Measurements from ENCODE around the gene CARMIL3. TPM values are rescaled to one million over a fixed set of nuclear protein-coding genes. Genes with fewer than 3 reads are reported as not detected.
A peak's percentile ranks its signal among the peaks of the same experiment; 100 is the strongest.
"Not testable (repeated sequence)": the region's sequence is repeated elsewhere in the genome, so short reads cannot be mapped to it uniquely, and the experiment has no call there.

Gene CARMIL3, protein sequence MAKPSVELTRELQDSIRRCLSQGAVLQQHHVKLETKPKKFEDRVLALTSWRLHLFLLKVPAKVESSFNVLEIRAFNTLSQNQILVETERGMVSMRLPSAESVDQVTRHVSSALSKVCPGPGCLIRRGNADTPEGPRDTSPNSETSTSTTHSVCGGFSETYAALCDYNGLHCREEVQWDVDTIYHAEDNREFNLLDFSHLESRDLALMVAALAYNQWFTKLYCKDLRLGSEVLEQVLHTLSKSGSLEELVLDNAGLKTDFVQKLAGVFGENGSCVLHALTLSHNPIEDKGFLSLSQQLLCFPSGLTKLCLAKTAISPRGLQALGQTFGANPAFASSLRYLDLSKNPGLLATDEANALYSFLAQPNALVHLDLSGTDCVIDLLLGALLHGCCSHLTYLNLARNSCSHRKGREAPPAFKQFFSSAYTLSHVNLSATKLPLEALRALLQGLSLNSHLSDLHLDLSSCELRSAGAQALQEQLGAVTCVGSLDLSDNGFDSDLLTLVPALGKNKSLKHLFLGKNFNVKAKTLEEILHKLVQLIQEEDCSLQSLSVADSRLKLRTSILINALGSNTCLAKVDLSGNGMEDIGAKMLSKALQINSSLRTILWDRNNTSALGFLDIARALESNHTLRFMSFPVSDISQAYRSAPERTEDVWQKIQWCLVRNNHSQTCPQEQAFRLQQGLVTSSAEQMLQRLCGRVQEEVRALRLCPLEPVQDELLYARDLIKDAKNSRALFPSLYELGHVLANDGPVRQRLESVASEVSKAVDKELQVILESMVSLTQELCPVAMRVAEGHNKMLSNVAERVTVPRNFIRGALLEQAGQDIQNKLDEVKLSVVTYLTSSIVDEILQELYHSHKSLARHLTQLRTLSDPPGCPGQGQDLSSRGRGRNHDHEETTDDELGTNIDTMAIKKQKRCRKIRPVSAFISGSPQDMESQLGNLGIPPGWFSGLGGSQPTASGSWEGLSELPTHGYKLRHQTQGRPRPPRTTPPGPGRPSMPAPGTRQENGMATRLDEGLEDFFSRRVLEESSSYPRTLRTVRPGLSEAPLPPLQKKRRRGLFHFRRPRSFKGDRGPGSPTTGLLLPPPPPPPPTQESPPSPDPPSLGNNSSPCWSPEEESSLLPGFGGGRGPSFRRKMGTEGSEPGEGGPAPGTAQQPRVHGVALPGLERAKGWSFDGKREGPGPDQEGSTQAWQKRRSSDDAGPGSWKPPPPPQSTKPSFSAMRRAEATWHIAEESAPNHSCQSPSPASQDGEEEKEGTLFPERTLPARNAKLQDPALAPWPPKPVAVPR (N-terminal part only)
- total RNA-seq, result 0.11 TPM
- long read RNA-seq, result 0 reads

GRCh38 chr14:24051789-24052655 lies at the start of gene CARMIL3:
TSS of gene CARMIL3 (plus strand) at chr14:24052009. CDS start at chr14:24052154, 145 bp downstream.
- DNase-seq, result peak; percentile 52
- Histone ChIP-seq H3K36me3 (no peaks in the 10 kb centered on the region), H3K4me1 (peaks cover 18% of the 10 kb centered on the region), H3K4me3 (peak within 1 kb of the TSS; percentile 73), H3K27me3 (ENCODE audit: low read depth) (peaks cover 21% of the 10 kb centered on the region), H3K27ac (replicated peaks) (peak within 1 kb of the TSS; percentile 56), H3K9me3 (replicated peaks) (no peaks in the 10 kb centered on the region)
- TF ChIP-seq, protein P1, sequence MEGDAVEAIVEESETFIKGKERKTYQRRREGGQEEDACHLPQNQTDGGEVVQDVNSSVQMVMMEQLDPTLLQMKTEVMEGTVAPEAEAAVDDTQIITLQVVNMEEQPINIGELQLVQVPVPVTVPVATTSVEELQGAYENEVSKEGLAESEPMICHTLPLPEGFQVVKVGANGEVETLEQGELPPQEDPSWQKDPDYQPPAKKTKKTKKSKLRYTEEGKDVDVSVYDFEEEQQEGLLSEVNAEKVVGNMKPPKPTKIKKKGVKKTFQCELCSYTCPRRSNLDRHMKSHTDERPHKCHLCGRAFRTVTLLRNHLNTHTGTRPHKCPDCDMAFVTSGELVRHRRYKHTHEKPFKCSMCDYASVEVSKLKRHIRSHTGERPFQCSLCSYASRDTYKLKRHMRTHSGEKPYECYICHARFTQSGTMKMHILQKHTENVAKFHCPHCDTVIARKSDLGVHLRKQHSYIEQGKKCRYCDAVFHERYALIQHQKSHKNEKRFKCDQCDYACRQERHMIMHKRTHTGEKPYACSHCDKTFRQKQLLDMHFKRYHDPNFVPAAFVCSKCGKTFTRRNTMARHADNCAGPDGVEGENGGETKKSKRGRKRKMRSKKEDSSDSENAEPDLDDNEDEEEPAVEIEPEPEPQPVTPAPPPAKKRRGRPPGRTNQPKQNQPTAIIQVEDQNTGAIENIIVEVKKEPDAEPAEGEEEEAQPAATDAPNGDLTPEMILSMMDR (IDR thresholded peaks at IDR 0.05; ENCODE audit: borderline replicate concordance), result no peak
- intact Hi-C loops (cut with micrococcal nuclease), result no loop called here

DNA sequence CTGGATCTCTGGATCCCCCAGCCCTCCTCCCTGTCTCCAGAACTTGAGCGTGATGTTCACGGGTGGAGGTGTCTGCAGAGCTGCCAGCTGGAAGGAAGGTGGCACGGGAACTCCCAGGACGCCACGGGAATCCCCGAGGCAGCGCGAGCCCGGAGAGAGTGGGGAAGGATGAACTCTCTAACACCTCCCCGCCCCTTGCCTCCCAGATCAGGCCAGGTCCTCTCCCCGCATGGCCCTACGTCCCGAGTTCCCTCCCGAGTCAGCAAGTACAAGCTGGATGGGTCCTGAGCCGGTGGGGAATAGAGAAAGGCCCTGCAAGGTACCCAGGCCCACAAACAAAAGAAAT lies 45.4 kb upstream of the CARMIL3 start:
- H3K9me3 ChIP-seq (replicated peaks); DNase-seq; H3K27me3 ChIP-seq (ENCODE audit: low read depth); intact Hi-C loops (cut with micrococcal nuclease); H3K4me1 ChIP-seq; H3K36me3 ChIP-seq: not testable (repeated sequence)
- Histone ChIP-seq H3K27ac (replicated peaks) (peak overlapping the region; percentile 61), H3K4me3 (peak overlapping the region; percentile 68)

DNA sequence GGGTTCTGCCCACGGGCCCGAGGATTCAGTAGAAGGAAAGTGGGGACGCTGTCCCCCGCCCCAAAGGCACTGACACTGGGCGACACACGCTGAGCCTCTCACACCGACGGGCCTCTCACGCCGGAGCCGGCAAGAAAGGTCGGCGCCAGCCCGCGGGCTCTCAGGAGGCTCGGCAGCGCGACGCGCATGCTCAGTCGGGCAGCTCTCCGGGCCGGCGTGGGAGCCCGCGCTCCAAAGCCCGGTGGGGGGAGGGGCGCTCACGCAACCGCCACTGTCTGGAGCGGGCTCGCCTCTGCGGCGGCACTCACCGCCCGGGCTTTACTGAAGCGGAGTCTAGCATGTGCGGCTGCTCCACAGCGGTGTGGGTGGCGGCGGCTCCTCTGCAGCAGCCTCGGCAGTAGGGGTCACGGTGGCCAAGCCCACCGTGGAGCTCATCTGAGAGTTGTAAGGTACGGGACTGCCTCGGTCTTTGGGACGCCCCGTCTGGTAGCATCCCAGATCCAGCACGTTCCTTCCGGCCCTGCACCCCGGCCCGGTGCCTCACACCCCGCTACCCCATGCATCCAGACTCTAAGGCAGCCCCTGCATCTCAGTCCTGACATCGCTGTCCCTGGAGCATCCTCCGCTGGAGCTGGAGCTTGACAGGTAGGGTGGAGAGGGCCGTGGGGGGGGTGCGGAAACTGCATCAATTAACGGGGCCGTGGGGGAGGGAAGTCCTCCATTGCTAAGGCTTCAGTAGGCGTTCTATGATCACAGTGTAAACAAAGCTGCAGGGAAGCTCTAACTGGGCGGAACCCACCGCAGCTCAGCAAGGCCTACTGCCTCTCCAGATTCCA lies 44.8 kb upstream of the CARMIL3 start:
- peak overlapping the region; percentile 61 for H3K27ac ChIP-seq (replicated peaks)
- intact Hi-C loops (cut with micrococcal nuclease), result not testable (repeated sequence)

GRCh38 chr14:24011051-24011450 lies 40.8 kb upstream of the CARMIL3 start:
- H3K4me3 ChIP-seq, result no peak overlapping the region
- no peaks in the 10 kb centered on the region for H3K9me3 ChIP-seq (replicated peaks)
- TF ChIP-seq, protein P1 (IDR thresholded peaks at IDR 0.05; ENCODE audit: borderline replicate concordance), result no peak
- H3K36me3 ChIP-seq, result no peaks in the 10 kb centered on the region
- intact Hi-C loops (cut with micrococcal nuclease), result no loop called here
- no peak for DNase-seq
- H3K27ac ChIP-seq (replicated peaks), result no peak overlapping the region
- H3K4me1 ChIP-seq, result peaks cover 7% of the 10 kb centered on the region
- H3K27me3 ChIP-seq (ENCODE audit: low read depth), result no peaks in the 10 kb centered on the region

More for the DNA sequence above, 44.8 kb upstream of the CARMIL3 start:
- DNase-seq, result peak; percentile 66
- H3K27me3 ChIP-seq (ENCODE audit: low read depth); H3K4me1 ChIP-seq; H3K9me3 ChIP-seq (replicated peaks); H3K36me3 ChIP-seq: not testable (repeated sequence)
- H3K4me3 ChIP-seq, result peak overlapping the region; percentile 68

DNA sequence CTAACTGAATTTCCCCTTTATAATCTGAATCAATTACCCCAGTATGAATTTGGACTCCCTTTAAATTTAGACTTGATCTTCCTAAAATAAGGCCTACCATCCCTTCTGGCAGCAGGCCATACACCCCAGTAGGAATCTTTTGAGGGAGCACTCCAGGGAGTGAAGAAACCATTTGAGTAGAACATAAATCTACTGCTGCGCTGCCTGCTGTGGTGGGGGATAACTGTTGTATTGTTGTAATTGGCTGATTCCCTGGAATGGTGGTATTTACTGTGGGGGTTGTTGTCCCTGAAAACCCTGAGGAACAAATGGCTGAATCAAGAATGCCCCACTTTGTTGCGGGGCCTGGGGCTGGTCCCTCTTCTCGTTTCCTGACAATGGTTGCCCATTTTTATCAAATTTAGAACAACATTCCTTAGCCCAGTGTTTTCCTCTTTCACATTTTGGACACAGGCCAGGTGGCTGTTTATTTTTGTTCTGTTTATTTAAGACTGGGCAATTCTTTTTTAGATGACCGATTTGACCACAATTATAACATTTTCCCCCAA lies 39.0 kb upstream of the CARMIL3 start:
- H3K27ac ChIP-seq (replicated peaks); H3K4me3 ChIP-seq; DNase-seq; H3K4me1 ChIP-seq; H3K36me3 ChIP-seq; H3K9me3 ChIP-seq (replicated peaks); H3K27me3 ChIP-seq (ENCODE audit: low read depth); intact Hi-C loops (cut with micrococcal nuclease): not testable (repeated sequence)

Measured in left ventricle myocardium inferior (tissue), 1 donor.